Stomach (tissue), 9 donors: ENCODE measurements around the gene D2HGDH. TPM values are rescaled to one million over a fixed set of nuclear protein-coding genes. Genes with fewer than 3 reads are reported as not detected.

Experiments used
- DNase-seq, 2 donors: peaks; one replicate each; pipeline versions ENCODE4 v3.0.0 to v3.0.0-alpha.2; 2013 to 2019
- H3K27ac ChIP-seq, 5 donors: fragments of 200-600 bp in 4 of 5; sonication (generic) in 4 of 5; one replicate each; pipeline ENCODE4 v1.5.1; 2013 to 2019; ENCODE audit warnings: mild to moderate bottlenecking in 1 of 5, moderate library complexity in 1 of 5
- H3K27me3 ChIP-seq, 3 donors: fragments of 200-600 bp; sonication (generic); one replicate each; pipeline ENCODE4 v1.5.1; 2017 to 2019; ENCODE audit warnings: mixed run types in 1 of 3
- H3K36me3 ChIP-seq, 4 donors: fragments of 200-600 bp; sonication (generic); 1 replicate in 3 of 4; 2 replicates in 1 of 4; pipeline ENCODE4 v1.5.1; 2016 to 2019
- H3K4me1 ChIP-seq, 4 donors: fragments of 200-600 bp; sonication (generic); one replicate each; pipeline ENCODE4 v1.5.1; 2016 to 2019
- H3K4me3 ChIP-seq, 4 donors: fragments of 200-600 bp; sonication (generic) in 3 of 4; one replicate each; pipeline ENCODE4 v1.5.1; 2016 to 2019; ENCODE audit warnings: mild to moderate bottlenecking in 1 of 4
- H3K9me3 ChIP-seq, 4 donors: fragments of 200-600 bp; sonication (generic); one replicate each; pipeline ENCODE4 v1.5.1; 2016 to 2019
- EP300 ChIP-seq: sonication (generic); formaldehyde crosslinking; IDR thresholded peaks from one replicate; pipeline ENCODE4 v1.6.1; 2017; ENCODE audit warnings: antibody characterized with exemption
- POLR2A ChIP-seq, 4 donors: fragments of 450-650 bp; IDR thresholded peaks; one replicate each; pipeline ENCODE4 v1.6.1; 2016; ENCODE audit warnings: antibody characterized with exemption in 4 of 4, control low read depth in 2 of 4, mild to moderate bottlenecking in 1 of 4, moderate library complexity in 1 of 4
- POLR2AphosphoS5 ChIP-seq, 3 donors: sonication (generic); formaldehyde crosslinking; IDR thresholded peaks; one replicate each; pipeline ENCODE4 v1.6.1; 2016; ENCODE audit warnings: antibody characterized with exemption in 3 of 3
- WGBS, 5 donors: extraction: QIAGEN DNeasy Blood & Tissue Kit in 3 of 5; methylation state at CpG; one replicate each; pipeline versions ENCODE4 v1.1.5 to v1.1.7; 2013 to 2018; 5-methylcytosine and 5-hydroxymethylcytosine counted together
- intact Hi-C: fragments of 100-400 bp; cut with DNase I; formaldehyde crosslinking; loops from one replicate; pipeline ENCODE4 v1.15.1; 2023; ENCODE audit warnings: low total_unique reads
- polyA plus RNA-seq, 3 donors: library from polyadenylated mRNA; stranded (reverse); fragments of 200-250 nt; gene quantifications; one replicate each; pipeline ENCODE4 v1.2.3, GENCODE V29; 2013
- total RNA-seq, 5 donors: library from RNA; depleted of rRNA; stranded (reverse); fragments of >200 nt; gene quantifications; one replicate each; pipeline versions ENCODE4 v1.1.0 to v1.2.3, GENCODE V29; 2014 to 2016
- TF ChIP-seq, protein P1 (sequence below), 7 experiments: fragments of 450-650 bp in 4 of 7; fragments of 200-600 bp in 3 of 7; sonication (generic) in 3 of 7; IDR thresholded peaks; one replicate each; pipeline ENCODE4 v1.5.1; 2016 to 2019; ENCODE audit warnings: antibody characterized with exemption in 7 of 7, control low read depth in 2 of 7, mild to moderate bottlenecking in 1 of 7
- donor health status: healthy with polysubstance abuse.
- donor health status: Bipolar disorder and iron deficiency.
- donor health status: healthy.

Gene D2HGDH
- total and polyA plus RNA-seq, 8 donors: 17.3 to 369 (median 27.9) TPM

DNA sequence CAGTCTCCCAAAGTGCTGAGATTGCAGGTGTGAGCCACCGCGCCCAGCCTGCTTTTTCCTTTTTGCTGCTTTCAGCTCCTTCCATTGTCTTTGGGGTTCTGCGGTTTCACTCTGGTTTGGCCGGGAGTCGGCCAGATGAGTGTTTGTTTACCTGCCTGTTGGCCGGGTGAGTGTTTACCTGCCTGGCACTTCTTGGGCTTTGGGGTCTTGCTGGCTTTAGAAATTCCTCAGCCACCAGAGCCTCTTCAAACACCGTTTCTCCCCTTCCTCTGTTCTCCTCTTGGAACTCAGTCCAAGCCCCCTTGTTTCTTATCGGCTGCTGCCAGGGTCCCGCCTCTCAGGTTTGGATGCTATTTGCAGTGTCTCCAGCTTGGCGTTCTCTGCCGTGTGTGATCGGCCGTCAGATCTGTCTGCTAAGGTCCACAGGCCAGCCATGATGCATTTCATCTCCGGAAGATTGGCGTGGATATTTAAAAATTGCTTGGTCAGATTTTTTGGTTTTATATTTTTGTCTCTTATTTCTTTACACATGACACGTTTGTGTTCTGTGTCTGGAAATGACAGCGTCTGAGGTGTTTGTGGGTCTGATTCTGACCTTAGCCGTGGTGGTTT lies 28.0 kb downstream of the D2HGDH start:
- Histone ChIP-seq H3K27me3 (no peaks in the 10 kb centered on the region), H3K4me3 (no peak overlapping the region), H3K4me1 (peaks cover 0 to 8% (median 4%) of the 10 kb centered on the region in 4 donors), H3K36me3 (peaks cover 4 to 59% (median 42%) of the 10 kb centered on the region in 4 donors), H3K9me3 (peaks cover 0 to 4% (median 0%) of the 10 kb centered on the region in 4 donors), H3K27ac (peak overlapping the region; percentile 7 to 26 (median 12))
- WGBS, 5 donors: 49 to 70% (median 60%) methylated on average over 18 of the region's 18 CpGs
- intact Hi-C loops: no loop called here
- no peak for DNase-seq
- TF ChIP-seq, protein P1, sequence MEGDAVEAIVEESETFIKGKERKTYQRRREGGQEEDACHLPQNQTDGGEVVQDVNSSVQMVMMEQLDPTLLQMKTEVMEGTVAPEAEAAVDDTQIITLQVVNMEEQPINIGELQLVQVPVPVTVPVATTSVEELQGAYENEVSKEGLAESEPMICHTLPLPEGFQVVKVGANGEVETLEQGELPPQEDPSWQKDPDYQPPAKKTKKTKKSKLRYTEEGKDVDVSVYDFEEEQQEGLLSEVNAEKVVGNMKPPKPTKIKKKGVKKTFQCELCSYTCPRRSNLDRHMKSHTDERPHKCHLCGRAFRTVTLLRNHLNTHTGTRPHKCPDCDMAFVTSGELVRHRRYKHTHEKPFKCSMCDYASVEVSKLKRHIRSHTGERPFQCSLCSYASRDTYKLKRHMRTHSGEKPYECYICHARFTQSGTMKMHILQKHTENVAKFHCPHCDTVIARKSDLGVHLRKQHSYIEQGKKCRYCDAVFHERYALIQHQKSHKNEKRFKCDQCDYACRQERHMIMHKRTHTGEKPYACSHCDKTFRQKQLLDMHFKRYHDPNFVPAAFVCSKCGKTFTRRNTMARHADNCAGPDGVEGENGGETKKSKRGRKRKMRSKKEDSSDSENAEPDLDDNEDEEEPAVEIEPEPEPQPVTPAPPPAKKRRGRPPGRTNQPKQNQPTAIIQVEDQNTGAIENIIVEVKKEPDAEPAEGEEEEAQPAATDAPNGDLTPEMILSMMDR (IDR thresholded peaks at IDR 0.05): no peak
- no peak for TF ChIP-seq POLR2AphosphoS5 (IDR thresholded peaks at IDR 0.05)
- no peak for TF ChIP-seq POLR2A (IDR thresholded peaks at IDR 0.05)
- no peak for TF ChIP-seq EP300

- Histone ChIP-seq H3K4me1 (peaks cover 0 to 8% (median 4%) of the 10 kb centered on the region in 4 donors), H3K9me3 (peaks cover 0 to 4% (median 0%) of the 10 kb centered on the region in 4 donors), H3K36me3 (peaks cover 0 to 59% (median 43%) of the 10 kb centered on the region in 4 donors), H3K27ac (peak overlapping the region in 3 of 5 donors; percentile 7 to 26 (median 7)), H3K4me3 (no peak overlapping the region), H3K27me3 (no peaks in the 10 kb centered on the region)
- intact Hi-C loops: no loop called here
- 62 to 89% (median 67%) methylated on average over 13 of the region's 13 CpGs for WGBS, 5 donors
- no peak for DNase-seq
- TF ChIP-seq, protein P1 (IDR thresholded peaks at IDR 0.05): no peak
- TF ChIP-seq EP300 (no peak), POLR2AphosphoS5 (IDR thresholded peaks at IDR 0.05) (no peak), POLR2A (IDR thresholded peaks at IDR 0.05) (no peak)
These were observed 28.5 kb downstream of the D2HGDH start for GRCh38 chr2:241762933-241763369.

DNA sequence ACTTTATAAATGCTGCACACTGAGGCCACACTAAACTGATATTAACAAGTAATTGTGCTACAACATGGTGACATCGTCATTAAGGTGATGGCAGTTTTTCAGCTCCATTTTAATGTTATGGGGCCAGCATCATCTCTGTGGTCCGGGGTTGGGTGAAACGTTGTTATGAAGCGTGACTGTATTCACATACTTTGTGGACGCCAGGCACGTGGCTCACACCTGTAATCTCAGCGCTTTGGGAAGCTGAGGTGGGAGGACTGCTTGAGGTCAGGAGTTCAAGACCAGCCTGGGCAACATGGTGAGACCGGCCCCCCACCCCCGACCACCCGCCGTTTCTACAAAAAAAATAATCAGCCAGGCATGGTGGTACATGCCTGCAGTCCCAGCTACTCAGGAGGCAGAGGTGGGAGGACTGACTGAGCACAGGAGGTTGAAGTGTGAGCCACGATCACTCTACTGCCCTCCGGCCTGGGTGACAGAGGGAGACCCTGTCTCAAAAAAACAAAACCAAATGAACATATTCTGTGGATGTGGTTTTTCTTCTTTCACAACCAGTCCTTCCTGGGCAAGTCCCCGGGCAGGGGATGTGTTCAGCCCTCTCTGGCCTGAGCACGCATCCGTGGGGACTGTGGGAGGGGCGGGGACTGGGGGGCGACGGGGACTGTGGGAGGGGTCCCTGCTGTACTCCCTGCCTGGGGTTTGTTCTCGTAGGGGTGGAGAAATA lies 29.3 kb downstream of the D2HGDH start:
- no peaks in the 10 kb centered on the region for H3K27me3 ChIP-seq
- peak in 1 of 2 donors; percentile 0 for DNase-seq
- H3K27ac ChIP-seq: peak overlapping the region in 2 of 5 donors; percentile 7 to 13
- intact Hi-C loops: no loop called here
- peaks cover 0 to 8% (median 4%) of the 10 kb centered on the region in 4 donors for H3K4me1 ChIP-seq
- 73 to 84% (median 77%) methylated on average over 20 of the region's 20 CpGs for WGBS, 5 donors
- H3K36me3 ChIP-seq: peaks cover 0 to 58% (median 42%) of the 10 kb centered on the region in 4 donors
- TF ChIP-seq POLR2AphosphoS5 (IDR thresholded peaks at IDR 0.05) (no peak), POLR2A (IDR thresholded peaks at IDR 0.05) (no peak), EP300 (no peak)
- TF ChIP-seq, protein P1 (IDR thresholded peaks at IDR 0.05): no peak
- peaks cover 0 to 4% (median 0%) of the 10 kb centered on the region in 4 donors for H3K9me3 ChIP-seq
- no peak overlapping the region for H3K4me3 ChIP-seq
